Measurements from ENCODE around the gene SFT2D3. TPM values are rescaled to one million over a fixed set of nuclear protein-coding genes. Genes with fewer than 3 reads are reported as not detected.

SFT2D3 gene
- total and polyA plus RNA-seq, 2 of the 13 experiments (the other 11 are each of a cell fraction or from before 2014, with no cell fraction given), result 8.3 to 9.4 TPM

GRCh38 chr2:127675331-127676261 is 25.7 kb upstream of the SFT2D3 start, which contains the start of gene LIMS2 (continued):
- TF ChIP-seq CTCF (CRISPR knock-in tag; IDR thresholded peaks at IDR 0.05), result peak; percentile 53
- TF ChIP-seq NPAS2 (CRISPR knock-in tag; IDR thresholded peaks at IDR 0.05; ENCODE audit: borderline replicate concordance), result no peak
- TF ChIP-seq FOXO4 (CRISPR knock-in tag; conservative IDR thresholded peaks at IDR 0.05), result no peak
- no peak for TF ChIP-seq DR1 (CRISPR knock-in tag; IDR thresholded peaks at IDR 0.05)
- peak; percentile 50 for TF ChIP-seq STAG1 (CRISPR knock-in tag; IDR thresholded peaks at IDR 0.05)
- TF ChIP-seq DPF2 (CRISPR knock-in tag; IDR thresholded peaks at IDR 0.05; ENCODE audit: borderline replicate concordance, low read depth), result no peak
- TF ChIP-seq PAF1 (CRISPR knock-in tag; IDR thresholded peaks at IDR 0.05), result no peak
- no peak for TF ChIP-seq PTBP1 (IDR thresholded peaks at IDR 0.05; ENCODE audit: low read depth, low read length, poor library complexity, severe bottlenecking)
- peak; percentile 83 for TF ChIP-seq CBX2 (IDR thresholded peaks at IDR 0.05; ENCODE audit: low read depth, low read length)
- TF ChIP-seq CBX2 (CRISPR knock-in tag; IDR thresholded peaks at IDR 0.05; ENCODE audit: low read depth), result 0 out of 2 replicates have a peak, but pooled peaks have one; percentile 72
- no peak for TF ChIP-seq HIC2 (CRISPR knock-in tag; IDR thresholded peaks at IDR 0.05; ENCODE audit: low read depth)
- TF ChIP-seq CHD4 (IDR thresholded peaks at IDR 0.05; ENCODE audit: borderline replicate concordance, low read length), result no peak
- TF ChIP-seq TOE1 (CRISPR knock-in tag; IDR thresholded peaks at IDR 0.05), result no peak
- TF ChIP-seq SETDB1 (CRISPR knock-in tag; IDR thresholded peaks at IDR 0.05; ENCODE audit: borderline replicate concordance), result no peak
- peak; percentile 96 for TF ChIP-seq HNRNPK (IDR thresholded peaks at IDR 0.05; ENCODE audit: low read depth, low read length, poor library complexity, severe bottlenecking)
- TF ChIP-seq ZNF839 (CRISPR knock-in tag; IDR thresholded peaks at IDR 0.05; ENCODE audit: borderline replicate concordance), result no peak
- no peak for TF ChIP-seq RNF219 (CRISPR knock-in tag; IDR thresholded peaks at IDR 0.05)

All from HepG2 (cell line).